Karpas-422 (cell line): ENCODE results near the gene FSIP1. TPM values are rescaled to one million over a fixed set of nuclear protein-coding genes. Genes with fewer than 3 reads are reported as not detected.
A peak's percentile ranks its signal among the peaks of the same experiment; 100 is the strongest.

Source experiments
- DNase-seq: peaks from one replicate; pipeline ENCODE4 v3.0.0-alpha.2; 2015
- H2AFZ ChIP-seq: fragments of 200-600 bp; sonication (generic); 2 replicates; pipeline ENCODE4 v1.6.1; 2014; ENCODE audit warnings: antibody characterized with exemption, low read length, mixed read lengths
- H3K27ac ChIP-seq: fragments of 200-600 bp; sonication (generic); 2 replicates; pipeline ENCODE4 v1.5.1; 2014; ENCODE audit warnings: mild to moderate bottlenecking, low read length, moderate library complexity
- H3K27me3 ChIP-seq: fragments of 200-600 bp; sonication (generic); 2 replicates; pipeline ENCODE4 v1.6.1; 2014; ENCODE audit warnings: low read length, mixed read lengths
- H3K36me3 ChIP-seq: fragments of 200-600 bp; sonication (generic); 2 replicates; pipeline ENCODE4 v1.6.1; 2014; ENCODE audit warnings: low read length, mixed read lengths; ENCODE audit not compliant: insufficient read depth
- H3K4me1 ChIP-seq: fragments of 200-600 bp; sonication (generic); 2 replicates; pipeline ENCODE4 v1.6.1; 2014; ENCODE audit warnings: mild to moderate bottlenecking, low read length, mixed read lengths
- H3K4me2 ChIP-seq: fragments of 200-600 bp; sonication (generic); 2 replicates; pipeline ENCODE4 v1.6.1; 2014; ENCODE audit warnings: low read length, low read depth, mild to moderate bottlenecking; ENCODE audit not compliant: poor library complexity, severe bottlenecking
- H3K4me3 ChIP-seq: fragments of 200-600 bp; sonication (generic); 2 replicates; pipeline ENCODE4 v1.5.1; 2014; ENCODE audit warnings: mild to moderate bottlenecking, antibody characterized with exemption, low read length, mixed read lengths
- H3K79me2 ChIP-seq: fragments of 200-600 bp; sonication (generic); 2 replicates; pipeline ENCODE4 v1.6.1; 2014; ENCODE audit warnings: mild to moderate bottlenecking, low read length, mixed read lengths
- H3K9ac ChIP-seq: fragments of 200-600 bp; sonication (generic); 2 replicates; pipeline ENCODE4 v1.6.0; 2014; ENCODE audit warnings: low read length
- H3K9me2 ChIP-seq: fragments of 200-600 bp; sonication (generic), shearing (Covaris generic); replicated peaks from 2 replicates; pipeline ENCODE4 v1.6.0; 2014; ENCODE audit warnings: mild to moderate bottlenecking, low read length, moderate library complexity; ENCODE audit not compliant: insufficient read depth
- H3K9me3 ChIP-seq: fragments of 300-700, 200-600 bp; sonication (generic); 2 replicates; pipeline ENCODE4 v1.6.1; 2014; ENCODE audit warnings: low read length, mixed read lengths
- H4K20me1 ChIP-seq: fragments of 200-600 bp; sonication (generic); 2 replicates; pipeline ENCODE4 v1.6.1; 2014; ENCODE audit warnings: mild to moderate bottlenecking, antibody characterized with exemption, low read length, low read depth; ENCODE audit not compliant: insufficient read depth
- total RNA-seq: library from RNA; depleted of rRNA; stranded (reverse); fragments of >200 nt; shearing (Covaris generic); gene quantifications from 2 replicates; pipeline ENCODE4 v1.2.3, GENCODE V29; 2014; ENCODE audit warnings: low replicate concordance; rRNA removed

FSIP1 gene
- total RNA-seq, result 0.07 and 0.79 TPM in 2 replicates

GRCh38 chr15:39782441-39783138, at the start of gene FSIP1:
FSIP1 (minus strand) TSS chr15:39782841; CDS start chr15:39776524, 6,317 bp downstream.
- no peaks in the 10 kb centered on the region for H4K20me1 ChIP-seq
- H3K4me2 ChIP-seq, result peak within 1 kb of the TSS; percentile 85

GRCh38 chr15:39830166-39830565, 47.5 kb upstream of the FSIP1 start:
- Histone ChIP-seq H3K27ac (no peak overlapping the region), H3K9ac (no peak overlapping the region), H2AFZ (no peak overlapping the region), H3K27me3 (no peaks in the 10 kb centered on the region), H4K20me1 (no peaks in the 10 kb centered on the region), H3K79me2 (no peaks in the 10 kb centered on the region), H3K9me3 (no peaks in the 10 kb centered on the region), H3K9me2 (no peaks in the 10 kb centered on the region), H3K4me3 (no peak overlapping the region), H3K4me2 (no peak overlapping the region), H3K4me1 (no peaks in the 10 kb centered on the region), H3K36me3 (no peaks in the 10 kb centered on the region)
- DNase-seq, result no peak

More at GRCh38 chr15:39782441-39783138, at the start of gene FSIP1:
- DNase-seq, result peak; percentile 99
- Histone ChIP-seq H3K9me2 (no peaks in the 10 kb centered on the region), H3K27me3 (no peaks in the 10 kb centered on the region), H3K4me1 (peaks cover 16% of the 10 kb centered on the region), H3K27ac (no peak within 1 kb of the TSS), H3K36me3 (no peaks in the 10 kb centered on the region), H3K79me2 (peaks cover 8% of the 10 kb centered on the region), H3K9me3 (no peaks in the 10 kb centered on the region), H3K4me3 (peak within 1 kb of the TSS; percentile 77), H3K9ac (peak within 1 kb of the TSS; percentile 77), H2AFZ (peak within 1 kb of the TSS; percentile 89)

GRCh38 chr15:39828374-39828931, 45.8 kb upstream of the FSIP1 start:
- Histone ChIP-seq H4K20me1 (no peaks in the 10 kb centered on the region), H3K4me1 (no peaks in the 10 kb centered on the region), H3K9me2 (no peaks in the 10 kb centered on the region), H3K9me3 (no peaks in the 10 kb centered on the region), H3K27ac (no peak overlapping the region), H3K36me3 (no peaks in the 10 kb centered on the region), H3K79me2 (no peaks in the 10 kb centered on the region), H3K4me2 (no peak overlapping the region), H3K4me3 (no peak overlapping the region), H2AFZ (no peak overlapping the region), H3K9ac (no peak overlapping the region), H3K27me3 (no peaks in the 10 kb centered on the region)
- no peak for DNase-seq

GRCh38 chr15:39826975-39827374, 44.3 kb upstream of the FSIP1 start:
- no peaks in the 10 kb centered on the region for H3K9me2 ChIP-seq
- no peak for DNase-seq
- no peak overlapping the region for H2AFZ ChIP-seq
- no peak overlapping the region for H3K27ac ChIP-seq
- H3K36me3 ChIP-seq, result no peaks in the 10 kb centered on the region
- H3K27me3 ChIP-seq, result no peaks in the 10 kb centered on the region
- H3K79me2 ChIP-seq, result no peaks in the 10 kb centered on the region
- no peak overlapping the region for H3K4me2 ChIP-seq
- H3K4me3 ChIP-seq, result no peak overlapping the region
- H3K4me1 ChIP-seq, result no peaks in the 10 kb centered on the region
- H4K20me1 ChIP-seq, result no peaks in the 10 kb centered on the region
- H3K9ac ChIP-seq, result no peak overlapping the region
- no peaks in the 10 kb centered on the region for H3K9me3 ChIP-seq

- Histone ChIP-seq H2AFZ (no peak overlapping the region), H4K20me1 (no peaks in the 10 kb centered on the region), H3K4me1 (no peaks in the 10 kb centered on the region), H3K4me3 (no peak overlapping the region), H3K4me2 (no peak overlapping the region), H3K9me2 (no peaks in the 10 kb centered on the region), H3K9me3 (no peaks in the 10 kb centered on the region), H3K27ac (no peak overlapping the region), H3K27me3 (no peaks in the 10 kb centered on the region), H3K79me2 (no peaks in the 10 kb centered on the region), H3K9ac (no peak overlapping the region), H3K36me3 (no peaks in the 10 kb centered on the region)
- DNase-seq, result no peak
These were observed 41.0 kb upstream of the FSIP1 start for GRCh38 chr15:39823634-39824033.

- Histone ChIP-seq H3K9ac (no peak overlapping the region), H3K27ac (no peak overlapping the region), H4K20me1 (no peaks in the 10 kb centered on the region), H3K4me1 (no peaks in the 10 kb centered on the region), H2AFZ (no peak overlapping the region), H3K27me3 (no peaks in the 10 kb centered on the region), H3K9me2 (no peaks in the 10 kb centered on the region), H3K9me3 (no peaks in the 10 kb centered on the region), H3K4me3 (no peak overlapping the region), H3K36me3 (no peaks in the 10 kb centered on the region), H3K79me2 (no peaks in the 10 kb centered on the region), H3K4me2 (no peak overlapping the region)
- DNase-seq, result no peak
These were observed 37.5 kb upstream of the FSIP1 start for GRCh38 chr15:39820050-39820602.

GRCh38 chr15:39819533-39819932, 36.9 kb upstream of the FSIP1 start:
- no peak for DNase-seq
- Histone ChIP-seq H3K4me2 (no peak overlapping the region), H3K4me1 (no peaks in the 10 kb centered on the region), H3K36me3 (no peaks in the 10 kb centered on the region), H3K9me3 (no peaks in the 10 kb centered on the region), H4K20me1 (no peaks in the 10 kb centered on the region), H3K79me2 (no peaks in the 10 kb centered on the region), H3K9ac (no peak overlapping the region), H3K4me3 (no peak overlapping the region), H3K27ac (no peak overlapping the region), H2AFZ (no peak overlapping the region), H3K9me2 (no peaks in the 10 kb centered on the region), H3K27me3 (no peaks in the 10 kb centered on the region)

- no peaks in the 10 kb centered on the region for H3K9me2 ChIP-seq
- H3K27me3 ChIP-seq, result no peaks in the 10 kb centered on the region
- H3K9me3 ChIP-seq, result no peaks in the 10 kb centered on the region
- H3K4me1 ChIP-seq, result no peaks in the 10 kb centered on the region
- H3K4me3 ChIP-seq, result no peak overlapping the region
- H3K79me2 ChIP-seq, result no peaks in the 10 kb centered on the region
- H3K27ac ChIP-seq, result no peak overlapping the region
- DNase-seq, result no peak
- H2AFZ ChIP-seq, result no peak overlapping the region
- no peak overlapping the region for H3K9ac ChIP-seq
- no peaks in the 10 kb centered on the region for H3K36me3 ChIP-seq
- H3K4me2 ChIP-seq, result no peak overlapping the region
- no peaks in the 10 kb centered on the region for H4K20me1 ChIP-seq
These were observed 35.3 kb upstream of the FSIP1 start for GRCh38 chr15:39817892-39818291.
